HG03103 (cell line): ENCODE data around the gene PRKCH.
A peak's percentile ranks its signal among the peaks of the same experiment; 100 is the strongest.

Experiments
- ATAC-seq: cut with Tn5 transposase; IDR thresholded peaks from one replicate; pipeline ENCODE4 v1.9.1; 2021; ENCODE audit warnings: low read depth; ENCODE audit not compliant: unreplicated experiment

The PRKCH gene

DNA sequence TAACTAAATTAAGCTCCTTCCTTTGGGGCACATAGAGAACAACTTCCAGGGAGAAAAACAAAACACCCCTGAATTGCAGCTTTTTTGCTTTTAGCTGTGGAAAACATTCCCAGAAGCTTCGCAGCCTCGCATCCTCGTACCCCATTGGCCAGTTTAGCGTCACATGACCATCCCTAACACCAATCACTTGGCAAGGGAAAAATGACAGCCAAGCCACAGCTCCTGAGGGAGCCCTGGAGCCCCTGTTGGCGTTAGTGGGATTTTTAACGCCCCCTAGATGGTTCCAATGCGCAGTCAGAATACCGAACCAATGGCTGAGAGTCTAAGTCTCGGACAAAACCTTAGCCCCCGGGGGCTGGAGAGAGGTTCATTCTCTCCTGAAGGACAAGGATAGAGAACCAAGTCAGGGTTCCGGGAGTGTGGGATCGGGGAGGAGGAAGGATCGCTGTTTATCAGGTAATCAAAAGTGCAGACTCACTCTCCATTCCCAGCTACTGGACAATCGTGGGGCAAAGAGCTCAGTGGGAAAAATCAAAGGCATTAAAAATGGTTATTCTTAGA is 238.3 kb downstream of the PRKCH start:
- no peak for ATAC-seq

DNA sequence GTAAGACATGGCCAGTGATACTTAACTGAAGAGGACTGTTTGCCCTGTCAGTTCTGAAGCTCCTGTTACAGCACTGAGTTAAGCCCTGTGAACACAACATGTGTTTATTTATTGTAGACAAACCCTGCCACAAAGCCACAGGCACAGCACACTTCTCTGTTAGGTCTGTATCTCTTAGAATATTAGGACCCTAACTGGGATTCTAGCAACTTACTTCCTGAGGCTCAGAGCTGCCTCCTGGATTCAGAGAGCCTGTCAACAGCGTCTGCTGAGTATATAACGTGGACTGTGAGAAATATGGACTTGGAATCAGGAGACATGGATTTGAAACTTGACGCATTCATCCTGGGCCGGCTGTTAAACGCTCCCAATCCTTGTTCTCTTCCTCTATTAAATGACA is 238.9 kb downstream of the PRKCH start:
- no peak for ATAC-seq

DNA sequence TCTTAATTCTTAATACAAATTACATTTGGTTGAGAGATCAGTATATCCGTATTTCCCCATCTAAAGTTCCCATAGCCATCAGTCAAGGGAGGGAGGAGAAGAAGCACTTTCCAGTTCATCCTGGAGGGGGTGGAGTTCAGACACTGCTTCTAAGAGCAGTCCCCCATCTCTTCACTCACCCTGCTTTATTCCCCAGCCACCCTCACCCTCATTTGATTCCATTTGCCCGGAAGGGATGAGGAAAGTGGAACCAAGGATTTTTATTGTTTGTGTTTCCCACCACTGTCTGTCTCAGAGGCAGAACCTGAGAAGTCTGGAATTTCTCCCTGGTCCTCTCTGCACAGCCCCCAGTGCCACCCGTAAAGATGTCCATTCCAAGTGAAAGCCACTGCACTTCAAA is 239.7 kb downstream of the PRKCH start:
- ATAC-seq: no peak

DNA sequence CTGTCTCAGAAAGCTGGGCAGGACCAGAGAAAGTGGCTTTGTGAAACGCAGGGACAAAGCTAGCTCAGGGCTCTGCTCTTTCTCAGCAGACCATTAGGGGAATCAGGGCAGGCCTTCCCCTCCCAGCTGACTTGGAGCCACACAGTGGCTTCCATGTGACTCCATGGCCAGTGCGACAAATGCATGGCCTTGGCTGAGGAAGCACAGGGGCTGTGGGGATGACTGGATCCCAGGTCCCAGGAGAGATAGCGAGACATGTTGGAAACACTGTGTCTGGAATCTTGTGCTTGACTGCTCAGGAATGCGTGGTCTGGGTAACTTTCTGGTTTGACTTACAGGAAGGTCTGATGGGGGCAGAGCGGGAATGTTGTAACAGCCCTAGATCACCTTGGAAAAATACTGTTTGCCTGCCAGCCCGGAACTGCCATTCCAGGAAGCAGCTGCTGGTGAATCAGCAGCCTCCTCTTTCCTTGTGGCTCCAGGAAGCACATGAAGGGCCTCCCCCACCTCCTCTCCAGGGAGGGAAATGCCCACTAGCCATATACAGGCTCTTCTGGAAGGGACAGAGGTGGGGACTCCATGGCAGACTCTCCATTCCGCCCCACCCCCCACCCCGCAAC is 240.4 kb downstream of the PRKCH start:
- no peak for ATAC-seq

DNA sequence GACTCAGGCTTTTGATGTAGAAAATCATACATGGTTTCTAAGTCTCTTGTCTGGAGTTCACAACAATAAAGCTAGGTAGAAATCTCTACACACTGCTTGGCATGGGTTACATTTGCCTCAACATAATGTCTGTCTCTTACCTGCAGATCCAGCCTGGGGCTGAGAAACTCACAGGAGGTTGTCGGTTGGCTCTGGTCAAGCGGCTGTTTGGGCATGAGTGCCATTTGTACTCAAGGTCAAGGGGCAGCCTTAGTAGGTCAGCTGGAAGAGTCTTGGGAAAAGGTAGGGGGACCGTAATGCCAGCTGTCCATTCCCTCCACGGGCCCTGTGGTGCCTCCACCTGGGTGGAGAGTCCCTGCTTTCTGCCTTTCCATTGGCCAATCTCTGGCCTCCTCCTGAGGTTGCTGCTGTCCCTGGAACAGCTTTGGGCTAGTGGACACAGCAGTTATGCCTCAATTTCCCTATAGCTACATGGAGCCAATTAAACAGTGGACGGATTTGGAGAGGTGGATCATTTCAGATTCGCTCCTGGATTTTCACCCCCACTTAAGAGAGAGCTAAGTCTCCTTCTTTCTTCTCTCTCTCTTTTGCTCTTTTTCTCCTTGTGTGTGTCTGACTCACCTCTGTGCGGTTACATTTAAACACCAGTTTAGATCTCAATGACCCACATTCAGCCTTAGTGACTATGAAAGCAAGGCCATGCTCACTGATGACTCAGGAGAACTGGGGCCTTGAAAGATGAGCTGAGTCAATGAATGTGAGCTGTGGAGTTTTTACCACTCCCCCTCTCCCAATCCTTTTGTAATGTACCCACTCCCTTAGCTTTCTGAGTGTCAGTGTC is 241.2 kb downstream of the PRKCH start:
- ATAC-seq: no peak

DNA sequence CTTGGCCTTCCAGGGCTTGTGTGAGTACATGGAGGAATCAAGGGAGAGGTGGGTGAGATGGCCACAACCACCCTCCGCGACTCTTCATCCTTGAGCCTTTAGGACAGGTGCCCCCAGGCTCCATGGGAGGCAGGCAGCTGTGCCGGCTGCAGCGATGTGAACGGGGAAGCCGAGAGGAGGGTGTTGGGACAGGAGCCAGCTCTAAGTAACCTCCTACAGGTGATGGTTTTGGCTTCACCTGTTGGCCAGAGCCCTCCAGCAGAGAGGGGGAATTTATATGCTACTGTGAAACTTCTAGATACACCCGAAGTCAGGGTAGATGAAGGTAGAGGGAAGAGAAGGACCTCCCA is 241.8 kb downstream of the PRKCH start:
- no peak for ATAC-seq

DNA sequence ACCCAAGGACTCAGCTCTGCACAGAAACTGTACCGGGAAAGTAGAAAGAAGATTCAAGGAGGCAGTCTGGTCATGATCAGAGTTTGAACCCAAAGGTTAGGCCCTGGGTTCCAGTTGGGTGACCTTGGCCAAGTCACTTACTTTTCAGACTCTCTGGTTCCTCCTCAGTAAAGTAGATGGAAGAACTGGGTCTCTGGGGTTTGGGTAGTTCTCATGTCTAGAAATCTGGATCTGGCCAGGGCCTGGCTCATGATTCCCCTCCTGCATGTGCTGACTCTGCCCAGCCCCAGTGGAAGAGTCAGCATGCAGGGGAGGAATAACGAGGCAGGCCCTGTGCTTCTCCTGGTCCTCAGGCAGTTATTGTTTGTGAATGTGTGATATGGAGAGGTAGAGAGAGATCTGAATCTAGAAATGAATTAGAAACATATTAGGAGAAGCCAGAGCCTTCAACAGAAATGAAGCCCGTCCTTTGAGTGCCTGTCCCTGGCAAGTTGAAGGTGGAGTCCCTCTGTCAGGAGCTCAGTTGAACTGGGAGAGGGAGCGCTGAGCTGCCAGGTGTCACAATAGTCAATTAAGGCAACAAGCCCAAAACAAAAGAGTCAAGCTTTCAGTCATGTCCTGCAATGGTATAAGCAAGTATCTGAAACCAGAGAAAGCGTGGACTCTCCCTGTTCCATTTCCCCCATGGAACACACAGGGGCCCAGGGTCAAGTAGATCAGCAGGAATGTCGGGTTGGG is 242.7 kb downstream of the PRKCH start:
- ATAC-seq: no peak

DNA sequence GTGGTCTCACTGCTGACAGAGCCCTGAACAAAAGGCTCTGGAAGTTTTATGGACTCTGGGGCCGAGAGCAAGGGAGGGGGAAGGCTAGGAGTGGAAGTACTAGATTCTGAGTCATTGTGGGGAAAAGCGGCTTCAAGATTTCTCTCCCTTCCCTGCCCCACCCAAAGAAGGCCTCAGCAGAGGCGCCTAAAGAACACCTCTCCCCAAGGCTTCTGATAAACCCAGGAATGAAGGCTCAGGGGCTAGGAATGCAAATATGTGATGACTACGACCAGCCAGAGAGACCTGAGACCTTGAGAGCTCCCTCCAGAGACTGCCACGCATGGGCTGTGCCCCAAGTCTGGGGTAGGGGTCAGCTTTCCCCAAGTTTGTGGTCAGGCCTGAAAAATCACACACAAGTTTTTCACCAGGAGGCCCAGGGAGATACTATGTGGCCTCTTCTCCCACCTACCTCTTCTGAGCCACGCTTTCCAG is 243.3 kb downstream of the PRKCH start:
- no peak for ATAC-seq

DNA sequence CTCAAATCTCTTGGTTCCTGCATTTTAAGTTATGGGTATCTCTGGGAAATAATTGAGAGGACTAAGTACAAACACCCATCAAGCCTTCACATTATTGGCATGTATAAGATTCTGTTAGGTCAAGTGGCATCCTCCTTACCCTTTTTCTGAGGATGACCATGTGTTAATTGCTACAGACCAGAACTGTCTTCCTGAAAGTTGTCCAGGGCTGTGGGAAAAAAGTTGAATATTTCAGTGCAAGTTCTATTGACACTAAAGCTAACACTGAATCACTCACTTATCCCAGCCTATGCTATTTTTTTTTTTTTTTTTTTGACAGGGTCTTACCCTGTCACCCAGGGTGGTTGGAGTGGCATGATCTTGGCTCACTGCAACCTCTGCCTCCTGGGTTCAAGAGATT is 243.8 kb downstream of the PRKCH start:
- no peak for ATAC-seq

DNA sequence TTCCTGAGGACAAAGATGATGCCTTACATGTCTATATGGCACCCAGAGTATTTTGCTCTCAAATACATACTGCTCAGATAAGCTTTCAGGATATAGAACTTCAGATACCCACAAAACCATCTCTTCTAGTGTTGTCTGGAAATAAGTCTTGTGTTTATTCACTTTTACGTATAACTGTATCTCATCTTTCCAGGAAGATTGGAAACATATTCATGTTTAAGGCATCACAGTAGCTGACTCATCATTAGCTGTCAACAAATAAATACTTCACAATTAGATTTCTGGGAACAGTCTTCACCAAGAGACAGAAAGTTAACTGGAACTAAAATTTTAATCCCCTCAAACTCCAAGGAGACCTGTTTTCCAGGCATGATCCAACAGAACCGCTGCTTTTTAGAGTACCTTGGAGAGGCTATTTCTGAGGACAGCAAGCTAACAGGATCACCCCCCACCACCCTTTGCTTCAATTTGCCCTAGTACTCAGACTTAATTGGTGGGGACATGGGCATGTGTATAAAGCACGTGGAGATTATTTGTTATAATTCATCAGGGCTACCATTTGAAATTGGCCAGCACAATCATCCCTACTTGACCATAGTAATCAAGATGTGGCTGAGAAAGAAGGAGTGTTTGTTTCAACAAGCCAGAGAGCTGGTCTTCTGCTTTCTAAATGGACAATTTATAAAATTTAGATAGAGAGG is 244.6 kb downstream of the PRKCH start:
- no peak for ATAC-seq

DNA sequence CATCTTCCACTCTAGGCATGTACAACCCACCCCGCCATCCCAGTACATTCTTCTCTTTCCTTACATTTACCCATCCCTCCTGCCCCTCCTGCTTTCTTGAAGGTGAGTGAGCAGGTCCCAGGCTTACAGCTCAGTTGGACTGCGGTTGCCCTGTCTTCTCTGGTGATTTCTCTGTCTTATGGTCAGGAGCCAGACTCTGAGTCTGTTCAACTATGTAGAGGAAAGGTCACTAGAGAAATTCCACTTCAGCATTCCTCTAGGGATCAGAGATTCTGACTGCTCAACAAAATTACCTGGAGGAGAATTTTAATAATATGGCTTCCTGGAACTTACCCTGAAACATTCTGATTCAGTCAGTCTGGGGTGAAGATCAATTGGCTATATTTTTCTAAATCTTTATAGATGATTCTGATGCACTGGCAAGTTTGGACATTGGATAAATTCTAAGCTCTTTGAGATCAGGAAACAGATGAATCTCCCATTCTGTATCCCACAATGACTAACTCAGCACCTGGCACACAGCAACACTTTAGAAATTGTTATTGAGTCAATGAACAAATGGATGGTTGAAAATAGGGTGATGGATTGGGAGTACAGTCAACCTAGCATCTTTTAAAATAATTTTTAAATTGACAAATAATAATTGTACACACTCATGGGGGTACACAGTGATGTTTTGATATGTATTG is 245.3 kb downstream of the PRKCH start:
- ATAC-seq: no peak

DNA sequence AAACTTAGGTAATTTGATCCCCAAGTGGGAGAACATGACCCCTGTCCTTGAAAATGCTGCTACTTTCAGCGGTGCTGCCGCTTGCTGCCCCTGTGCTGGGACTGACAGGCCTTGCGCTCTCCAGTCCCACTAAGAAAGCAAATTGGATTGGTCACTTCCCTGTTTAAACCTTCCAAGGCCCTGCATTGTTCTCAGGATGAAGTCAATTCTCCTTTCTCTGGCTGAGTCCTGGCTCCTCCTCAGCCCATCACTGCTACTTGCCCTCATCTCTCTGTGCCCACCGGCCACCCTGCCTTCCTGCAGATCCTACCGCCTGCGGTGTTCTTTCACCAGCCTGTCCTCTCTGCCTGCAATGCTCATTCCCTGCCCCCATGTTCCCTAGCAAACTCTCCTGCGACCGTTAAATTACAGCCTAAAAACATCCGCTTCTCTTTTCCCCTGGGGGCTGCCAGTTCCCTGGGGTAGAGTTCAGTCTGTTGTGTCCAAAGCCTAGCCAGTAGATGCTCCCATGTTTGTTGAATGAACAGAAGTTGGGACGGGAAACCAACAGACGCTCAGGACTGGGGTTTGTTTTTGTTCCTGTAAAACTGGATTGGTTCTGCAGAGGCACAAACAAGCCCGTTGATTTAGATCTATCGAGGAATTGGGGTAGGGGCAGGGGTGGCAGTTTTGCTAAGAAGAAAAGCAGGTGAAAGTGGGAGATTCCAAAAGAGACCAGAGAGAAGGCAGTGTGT is 246.6 kb downstream of the PRKCH start:
- no peak for ATAC-seq

DNA sequence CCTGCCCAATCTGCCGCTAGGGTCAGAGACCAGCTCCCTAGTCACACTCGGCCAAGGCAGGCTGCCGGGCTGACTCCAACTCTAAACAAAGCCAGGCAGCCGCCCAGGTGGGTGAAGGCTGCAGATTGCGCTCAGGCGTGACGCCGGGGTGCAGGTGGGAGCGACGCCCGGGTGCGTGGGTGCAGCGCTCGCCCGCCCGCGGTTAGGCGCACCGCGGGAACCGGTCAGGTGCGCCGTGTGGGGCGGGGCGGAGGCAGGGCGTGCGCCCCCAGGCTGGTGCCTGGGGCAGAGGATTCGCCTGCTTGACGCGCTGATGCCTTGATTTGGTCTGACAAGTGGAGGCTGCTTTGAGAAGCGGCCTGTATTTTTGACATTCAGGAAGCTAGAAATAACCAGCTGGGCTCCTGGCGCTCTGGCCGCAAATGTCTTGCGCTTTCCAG is 247.2 kb downstream of the PRKCH start:
- peak; percentile 79 for ATAC-seq

DNA sequence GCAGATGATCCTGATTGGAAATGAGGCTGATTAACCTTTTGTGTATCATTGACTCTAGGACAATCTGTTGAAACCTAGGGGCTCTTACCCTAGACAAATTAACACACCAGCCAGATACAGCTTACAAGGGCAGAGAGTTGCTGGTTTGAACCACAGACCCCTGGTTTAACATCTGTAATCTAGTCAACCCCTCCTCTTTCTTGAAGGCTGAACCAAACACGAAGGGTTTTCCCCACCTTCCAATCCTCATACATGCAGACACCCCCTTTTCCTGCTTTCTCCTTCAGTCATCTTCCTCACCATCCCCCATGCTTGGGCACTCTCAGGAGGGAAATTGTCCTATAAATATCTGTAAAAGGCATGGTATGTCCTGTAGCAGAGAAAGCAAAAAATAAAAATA is 247.9 kb downstream of the PRKCH start:
- no peak for ATAC-seq

DNA sequence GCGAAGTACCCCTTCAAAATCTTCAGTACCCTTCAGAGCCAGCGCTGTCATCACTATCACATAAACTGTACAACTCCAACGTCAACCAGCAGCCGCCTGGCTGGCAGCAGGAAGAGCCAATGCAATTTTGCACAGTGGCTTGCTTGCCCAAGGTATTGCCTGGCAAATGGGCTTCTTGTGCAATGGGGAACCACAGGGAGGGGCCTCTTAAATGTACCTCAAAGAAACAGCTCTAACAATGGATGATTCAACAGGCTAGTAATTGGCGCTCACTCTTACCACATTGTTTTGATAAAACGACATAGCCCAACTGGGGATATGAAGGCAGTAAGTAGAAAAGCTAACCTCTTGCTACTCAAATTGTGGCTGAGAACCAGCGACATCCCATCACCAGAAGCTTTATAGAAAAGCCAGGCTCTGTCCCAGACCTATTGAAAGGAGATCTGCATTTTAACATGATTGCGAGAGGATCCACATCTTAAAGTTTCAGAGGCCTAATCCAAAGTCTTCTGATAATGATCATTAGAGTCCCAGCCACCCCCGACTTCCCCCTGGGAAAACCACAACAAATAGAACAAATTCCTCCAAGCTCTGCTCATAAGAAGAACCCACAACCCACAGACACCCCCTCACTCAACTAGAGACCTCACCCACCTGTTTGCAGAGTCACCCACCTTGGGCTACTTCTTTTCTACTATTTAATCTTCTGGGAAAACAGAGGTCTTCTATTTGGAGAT is 248.6 kb downstream of the PRKCH start:
- ATAC-seq: no peak

DNA sequence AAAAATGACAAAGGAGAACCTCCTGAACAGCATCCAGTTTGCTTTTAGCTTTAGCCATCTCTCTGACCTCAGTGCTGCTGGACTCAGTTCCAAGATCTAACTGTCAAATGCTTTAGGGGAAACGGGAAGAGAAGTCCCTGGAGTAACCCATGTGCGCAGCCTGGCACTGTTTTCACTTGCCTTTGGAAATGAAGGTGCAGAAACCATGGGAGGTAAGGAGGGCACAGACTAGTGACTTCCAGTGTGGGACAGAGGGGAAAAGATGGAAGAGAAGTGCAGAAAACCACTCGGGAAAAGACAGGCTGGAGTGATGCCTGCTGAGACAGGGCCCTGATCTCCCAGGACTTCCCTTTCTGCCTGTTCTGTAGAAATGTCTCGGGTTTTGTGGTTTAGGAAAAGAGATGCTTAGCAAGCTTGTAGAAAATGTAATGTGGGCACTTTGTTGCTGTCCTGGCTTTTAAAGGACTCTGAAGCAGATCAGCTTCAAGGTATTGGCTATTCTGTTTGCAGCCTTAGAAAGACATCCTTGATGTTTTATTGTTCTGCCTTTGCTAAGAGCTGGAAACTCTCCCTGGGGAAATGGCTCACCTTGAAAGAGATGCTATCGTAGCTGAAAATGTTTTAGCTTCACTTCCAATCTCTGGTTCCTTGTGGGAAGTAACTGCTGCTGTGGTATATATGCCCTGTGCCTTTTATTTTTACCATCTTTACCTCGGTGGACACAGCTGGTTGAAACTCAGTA is 249.3 kb downstream of the PRKCH start:
- no peak for ATAC-seq

DNA sequence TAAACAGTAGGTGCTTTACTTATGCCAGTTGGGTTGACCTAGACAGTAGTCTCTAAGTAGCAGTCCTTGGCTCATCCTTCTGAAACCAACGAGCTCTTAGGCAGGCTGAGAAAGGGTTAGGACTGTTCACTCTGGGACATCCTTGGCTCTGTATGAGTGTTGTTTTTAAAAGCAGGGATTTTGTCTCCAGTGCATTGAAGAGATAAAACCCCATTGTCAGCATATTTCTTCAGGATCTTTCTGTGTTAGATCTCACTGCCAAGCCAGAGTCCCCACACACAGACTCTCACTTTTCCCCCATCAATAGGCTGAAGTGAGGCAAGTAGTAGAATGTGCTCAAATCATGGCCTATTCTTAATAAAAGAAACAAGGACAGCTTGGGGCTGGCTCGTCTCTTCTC is 250.5 kb downstream of the PRKCH start:
- ATAC-seq: no peak

DNA sequence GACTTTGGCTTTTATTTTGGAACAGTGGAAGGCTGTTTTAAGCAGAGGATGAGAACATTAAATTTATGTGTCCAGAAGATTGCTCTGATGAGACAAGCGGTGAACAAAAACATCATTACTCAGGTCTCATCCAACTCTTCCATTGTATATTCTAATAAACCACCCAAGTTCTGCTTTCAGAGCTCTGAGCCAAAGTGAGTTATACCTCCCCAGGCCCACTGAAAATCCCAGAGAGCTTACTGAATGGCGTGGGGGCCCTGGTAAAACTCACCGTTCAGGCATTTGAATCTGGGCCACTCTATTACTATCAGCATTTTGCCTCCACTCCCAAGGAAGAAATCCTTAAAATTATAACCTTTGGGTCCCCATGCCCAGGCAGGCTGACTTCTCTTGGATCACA is 251.9 kb downstream of the PRKCH start:
- ATAC-seq: no peak
